ENCODE measurements around the gene MAS1L. TPM values are rescaled to one million over a fixed set of nuclear protein-coding genes. Genes with fewer than 3 reads are reported as not detected.

The MAS1L gene
- total and polyA plus RNA-seq, 4 donors, result not detected

DNA sequence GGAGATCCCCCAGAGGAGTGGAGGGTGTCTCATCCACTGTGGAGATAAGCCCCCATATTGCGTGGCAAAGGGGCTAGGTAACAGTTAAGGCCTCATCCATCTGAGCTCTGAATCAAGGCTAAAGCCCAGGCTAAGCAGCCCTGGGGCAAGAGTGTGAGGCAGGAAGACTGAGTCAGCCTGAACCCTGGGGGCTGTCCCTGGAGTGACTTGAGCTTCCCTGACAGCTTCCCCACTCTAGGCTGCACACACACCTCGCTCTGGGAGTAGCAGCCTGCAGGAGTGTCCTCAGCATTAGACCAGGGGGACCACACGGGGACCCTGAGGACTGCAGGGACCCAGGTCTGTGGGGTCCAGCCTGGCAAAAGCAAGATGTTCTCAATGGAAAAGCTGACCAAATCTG is 43.9 kb upstream of the MAS1L start:
- no peak overlapping the region for H3K27ac ChIP-seq (ENCODE audit: low read depth in 1 of 2, low read length in 2 of 2)
- peaks cover 0 to 8% (median 0%) of the 10 kb centered on the region in 4 donors for H3K4me1 ChIP-seq (ENCODE audit: control insufficient read depth in 4 of 4, insufficient read depth in 4 of 4, low read length in 3 of 4)
- 89% methylated on average over 3 of the region's 3 CpGs for WGBS
- no peak overlapping the region for H3K4me3 ChIP-seq (ENCODE audit: low read depth in 1 of 3, low read length in 3 of 3)
- no peaks in the 10 kb centered on the region for H3K36me3 ChIP-seq (ENCODE audit: control insufficient read depth in 4 of 4, insufficient read depth in 3 of 4, low read depth in 1 of 4, low read length in 3 of 4)
- no peaks in the 10 kb centered on the region for H3K9me3 ChIP-seq (ENCODE audit: control insufficient read depth in 4 of 4, low read length in 3 of 4)
- no peak for TF ChIP-seq JUND (IDR thresholded peaks at IDR 0.05)
- TF ChIP-seq TAF1 (conservative IDR thresholded peaks at IDR 0.05), result no peak
- TF ChIP-seq RXRA (IDR thresholded peaks at IDR 0.05), result no peak
- TF ChIP-seq SP1 (IDR thresholded peaks at IDR 0.05), result no peak
- TF ChIP-seq GABPA (IDR thresholded peaks at IDR 0.05 in 1 of 2, conservative IDR thresholded peaks at IDR 0.05 in 1 of 2), result no peak
- TF ChIP-seq NR2F2 (IDR thresholded peaks at IDR 0.05), result no peak
- TF ChIP-seq RAD21 (IDR thresholded peaks at IDR 0.05), result no peak
- no peak for TF ChIP-seq HNF4G (IDR thresholded peaks at IDR 0.05)
- TF ChIP-seq EGR1 (IDR thresholded peaks at IDR 0.05; ENCODE audit: low read depth in 2 of 2), result no peak
- no peak for TF ChIP-seq FOXA1 (IDR thresholded peaks at IDR 0.05)
- no peak for TF ChIP-seq FOXA2 (IDR thresholded peaks at IDR 0.05)
- no peak for TF ChIP-seq HNF4A (conservative IDR thresholded peaks at IDR 0.05)
- TF ChIP-seq, protein P1, sequence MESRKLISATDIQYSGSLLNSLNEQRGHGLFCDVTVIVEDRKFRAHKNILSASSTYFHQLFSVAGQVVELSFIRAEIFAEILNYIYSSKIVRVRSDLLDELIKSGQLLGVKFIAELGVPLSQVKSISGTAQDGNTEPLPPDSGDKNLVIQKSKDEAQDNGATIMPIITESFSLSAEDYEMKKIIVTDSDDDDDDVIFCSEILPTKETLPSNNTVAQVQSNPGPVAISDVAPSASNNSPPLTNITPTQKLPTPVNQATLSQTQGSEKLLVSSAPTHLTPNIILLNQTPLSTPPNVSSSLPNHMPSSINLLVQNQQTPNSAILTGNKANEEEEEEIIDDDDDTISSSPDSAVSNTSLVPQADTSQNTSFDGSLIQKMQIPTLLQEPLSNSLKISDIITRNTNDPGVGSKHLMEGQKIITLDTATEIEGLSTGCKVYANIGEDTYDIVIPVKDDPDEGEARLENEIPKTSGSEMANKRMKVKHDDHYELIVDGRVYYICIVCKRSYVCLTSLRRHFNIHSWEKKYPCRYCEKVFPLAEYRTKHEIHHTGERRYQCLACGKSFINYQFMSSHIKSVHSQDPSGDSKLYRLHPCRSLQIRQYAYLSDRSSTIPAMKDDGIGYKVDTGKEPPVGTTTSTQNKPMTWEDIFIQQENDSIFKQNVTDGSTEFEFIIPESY (IDR thresholded peaks at IDR 0.05), result no peak
- no peak overlapping the region for H3K9ac ChIP-seq (ENCODE audit: low read depth in 1 of 2, low read length in 2 of 2)
- H3K27me3 ChIP-seq (ENCODE audit: control insufficient read depth in 4 of 4, insufficient read depth in 4 of 4, low read length in 3 of 4), result no peaks in the 10 kb centered on the region
- no peak for DNase-seq (ENCODE audit: low spot score)

DNA sequence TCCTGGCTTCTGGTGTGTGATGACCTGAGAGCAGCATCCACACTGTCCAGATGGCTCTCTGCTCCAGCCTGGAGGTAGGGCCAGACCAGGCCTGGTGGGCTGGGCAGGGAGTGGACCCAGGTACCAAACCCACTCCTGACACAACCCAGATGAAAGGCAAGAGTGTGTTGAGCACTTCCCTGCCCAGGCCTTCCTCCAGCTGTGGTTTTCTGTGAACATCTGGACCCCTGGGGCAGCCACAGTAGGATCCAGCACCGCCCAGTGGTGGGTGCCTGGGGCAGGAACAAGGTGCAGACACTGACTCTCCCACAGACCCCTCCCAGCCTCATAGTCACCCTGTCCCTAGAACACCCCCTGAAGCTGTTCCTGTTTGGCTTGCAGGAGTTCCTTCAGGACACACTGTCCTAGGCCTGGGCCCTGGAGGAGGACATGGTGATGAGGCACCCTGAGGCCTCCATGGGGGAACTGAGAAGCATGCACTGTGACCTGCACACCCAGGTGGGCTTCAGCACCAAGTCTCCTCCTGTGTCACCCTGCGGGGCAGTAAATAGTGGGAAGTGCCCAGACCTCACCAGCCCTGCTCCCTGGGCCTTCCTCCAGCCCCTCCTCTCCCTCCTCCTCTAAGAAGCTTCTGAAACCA is 43.0 kb upstream of the MAS1L start:
- no peaks in the 10 kb centered on the region for H3K27me3 ChIP-seq (ENCODE audit: control insufficient read depth in 4 of 4, insufficient read depth in 4 of 4, low read length in 3 of 4)
- peaks cover 0 to 8% (median 0%) of the 10 kb centered on the region in 4 donors for H3K4me1 ChIP-seq (ENCODE audit: control insufficient read depth in 4 of 4, insufficient read depth in 4 of 4, low read length in 3 of 4)
- H3K9me3 ChIP-seq (ENCODE audit: control insufficient read depth in 4 of 4, low read length in 3 of 4), result no peaks in the 10 kb centered on the region
- H3K27ac ChIP-seq (ENCODE audit: low read depth in 1 of 2, low read length in 2 of 2), result no peak overlapping the region
- whole genome bisulfite sequencing, result 92% methylated on average over 2 of the region's 2 CpGs
- DNase-seq (ENCODE audit: low spot score), result no peak
- H3K9ac ChIP-seq (ENCODE audit: low read depth in 1 of 2, low read length in 2 of 2), result no peak overlapping the region
- TF ChIP-seq TAF1 (conservative IDR thresholded peaks at IDR 0.05) (no peak), SP1 (IDR thresholded peaks at IDR 0.05) (no peak), HNF4G (IDR thresholded peaks at IDR 0.05) (no peak), RAD21 (IDR thresholded peaks at IDR 0.05) (no peak), FOXA2 (IDR thresholded peaks at IDR 0.05) (no peak), GABPA (IDR thresholded peaks at IDR 0.05 in 1 of 2, conservative IDR thresholded peaks at IDR 0.05 in 1 of 2) (no peak), NR2F2 (IDR thresholded peaks at IDR 0.05) (no peak), YY1 (IDR thresholded peaks at IDR 0.05) (no peak), EGR1 (IDR thresholded peaks at IDR 0.05; ENCODE audit: low read depth in 2 of 2) (no peak), RXRA (IDR thresholded peaks at IDR 0.05) (no peak), FOXA1 (IDR thresholded peaks at IDR 0.05) (no peak), HNF4A (conservative IDR thresholded peaks at IDR 0.05) (no peak), JUND (IDR thresholded peaks at IDR 0.05) (no peak)
- TF ChIP-seq, protein P2, sequence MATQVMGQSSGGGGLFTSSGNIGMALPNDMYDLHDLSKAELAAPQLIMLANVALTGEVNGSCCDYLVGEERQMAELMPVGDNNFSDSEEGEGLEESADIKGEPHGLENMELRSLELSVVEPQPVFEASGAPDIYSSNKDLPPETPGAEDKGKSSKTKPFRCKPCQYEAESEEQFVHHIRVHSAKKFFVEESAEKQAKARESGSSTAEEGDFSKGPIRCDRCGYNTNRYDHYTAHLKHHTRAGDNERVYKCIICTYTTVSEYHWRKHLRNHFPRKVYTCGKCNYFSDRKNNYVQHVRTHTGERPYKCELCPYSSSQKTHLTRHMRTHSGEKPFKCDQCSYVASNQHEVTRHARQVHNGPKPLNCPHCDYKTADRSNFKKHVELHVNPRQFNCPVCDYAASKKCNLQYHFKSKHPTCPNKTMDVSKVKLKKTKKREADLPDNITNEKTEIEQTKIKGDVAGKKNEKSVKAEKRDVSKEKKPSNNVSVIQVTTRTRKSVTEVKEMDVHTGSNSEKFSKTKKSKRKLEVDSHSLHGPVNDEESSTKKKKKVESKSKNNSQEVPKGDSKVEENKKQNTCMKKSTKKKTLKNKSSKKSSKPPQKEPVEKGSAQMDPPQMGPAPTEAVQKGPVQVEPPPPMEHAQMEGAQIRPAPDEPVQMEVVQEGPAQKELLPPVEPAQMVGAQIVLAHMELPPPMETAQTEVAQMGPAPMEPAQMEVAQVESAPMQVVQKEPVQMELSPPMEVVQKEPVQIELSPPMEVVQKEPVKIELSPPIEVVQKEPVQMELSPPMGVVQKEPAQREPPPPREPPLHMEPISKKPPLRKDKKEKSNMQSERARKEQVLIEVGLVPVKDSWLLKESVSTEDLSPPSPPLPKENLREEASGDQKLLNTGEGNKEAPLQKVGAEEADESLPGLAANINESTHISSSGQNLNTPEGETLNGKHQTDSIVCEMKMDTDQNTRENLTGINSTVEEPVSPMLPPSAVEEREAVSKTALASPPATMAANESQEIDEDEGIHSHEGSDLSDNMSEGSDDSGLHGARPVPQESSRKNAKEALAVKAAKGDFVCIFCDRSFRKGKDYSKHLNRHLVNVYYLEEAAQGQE (IDR thresholded peaks at IDR 0.05), result no peak
- TF ChIP-seq, protein P1 (IDR thresholded peaks at IDR 0.05), result no peak
- TF ChIP-seq, protein P3, sequence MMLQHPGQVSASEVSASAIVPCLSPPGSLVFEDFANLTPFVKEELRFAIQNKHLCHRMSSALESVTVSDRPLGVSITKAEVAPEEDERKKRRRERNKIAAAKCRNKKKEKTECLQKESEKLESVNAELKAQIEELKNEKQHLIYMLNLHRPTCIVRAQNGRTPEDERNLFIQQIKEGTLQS (IDR thresholded peaks at IDR 0.05), result no peak
- TF ChIP-seq, protein P4, sequence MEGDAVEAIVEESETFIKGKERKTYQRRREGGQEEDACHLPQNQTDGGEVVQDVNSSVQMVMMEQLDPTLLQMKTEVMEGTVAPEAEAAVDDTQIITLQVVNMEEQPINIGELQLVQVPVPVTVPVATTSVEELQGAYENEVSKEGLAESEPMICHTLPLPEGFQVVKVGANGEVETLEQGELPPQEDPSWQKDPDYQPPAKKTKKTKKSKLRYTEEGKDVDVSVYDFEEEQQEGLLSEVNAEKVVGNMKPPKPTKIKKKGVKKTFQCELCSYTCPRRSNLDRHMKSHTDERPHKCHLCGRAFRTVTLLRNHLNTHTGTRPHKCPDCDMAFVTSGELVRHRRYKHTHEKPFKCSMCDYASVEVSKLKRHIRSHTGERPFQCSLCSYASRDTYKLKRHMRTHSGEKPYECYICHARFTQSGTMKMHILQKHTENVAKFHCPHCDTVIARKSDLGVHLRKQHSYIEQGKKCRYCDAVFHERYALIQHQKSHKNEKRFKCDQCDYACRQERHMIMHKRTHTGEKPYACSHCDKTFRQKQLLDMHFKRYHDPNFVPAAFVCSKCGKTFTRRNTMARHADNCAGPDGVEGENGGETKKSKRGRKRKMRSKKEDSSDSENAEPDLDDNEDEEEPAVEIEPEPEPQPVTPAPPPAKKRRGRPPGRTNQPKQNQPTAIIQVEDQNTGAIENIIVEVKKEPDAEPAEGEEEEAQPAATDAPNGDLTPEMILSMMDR (IDR thresholded peaks at IDR 0.05; ENCODE audit: low read depth, low read length, missing input control), result no peak
- TF ChIP-seq, protein P5, sequence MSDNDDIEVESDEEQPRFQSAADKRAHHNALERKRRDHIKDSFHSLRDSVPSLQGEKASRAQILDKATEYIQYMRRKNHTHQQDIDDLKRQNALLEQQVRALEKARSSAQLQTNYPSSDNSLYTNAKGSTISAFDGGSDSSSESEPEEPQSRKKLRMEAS (IDR thresholded peaks at IDR 0.05), result no peak
- H3K4me3 ChIP-seq (ENCODE audit: low read depth in 1 of 3, low read length in 3 of 3), result no peak overlapping the region
- H3K36me3 ChIP-seq (ENCODE audit: control insufficient read depth in 4 of 4, insufficient read depth in 3 of 4, low read depth in 1 of 4, low read length in 3 of 4), result no peaks in the 10 kb centered on the region

Data from liver (tissue), 9 donors.